A549 (cell line): ENCODE measurements around the gene KLRC3. TPM values are rescaled to one million over a fixed set of nuclear protein-coding genes. Genes with fewer than 3 reads are reported as not detected.
"Not testable (repeated sequence)": the region's sequence is repeated elsewhere in the genome, so short reads cannot be mapped to it uniquely, and the experiment has no call there.

Source experiments
- ATAC-seq, 2 experiments: fragments of 200-7000 bp in 1 of 2; fragments of >200 bp in 1 of 2; cut with Nextera tagmentation in 1 of 2; cut with Tn5 transposase in 1 of 2; 3 replicates each; pipeline versions ENCODE4 v1.8.0 to v1.9.1; 2018 to 2020; ENCODE audit warnings: mild to moderate bottlenecking in 1 of 2, moderate library complexity in 1 of 2
- CTCF ChIA-PET: fragments of 300-600 bp; sonication (Branson Sonifier 250); formaldehyde crosslinking; extraction: SDS; loops from one replicate; lab custom pipeline; 2021; ENCODE audit warnings: antibody characterized with exemption, inconsistent platforms; lab: Yijun Ruan, JAX
- POLR2A ChIA-PET: fragments of 350-600 bp; formaldehyde crosslinking; extraction: SDS; loops from one replicate; lab custom pipeline; 2021; ENCODE audit warnings: antibody characterized with exemption, inconsistent platforms; lab: Yijun Ruan, JAX
- DNase-seq, 2 experiments: peaks; one replicate each; pipeline versions ENCODE4 v3.0.0 to v3.0.0-alpha.2; 2011 to 2016; ENCODE audit warnings: low read depth in 1 of 2, low spot score in 1 of 2
- FAIRE-seq: peaks from 2 replicates; lab custom pipeline; 2011; peaks lifted over from hg19 to GRCh38; lab: Jason Lieb, UNC
- H3K27ac ChIP-seq, 2 experiments: fragments of >200 bp; sonication (Bioruptor Twin); formaldehyde crosslinking; 3 replicates each; pipeline ENCODE4 v1.5.1; 2016 to 2017
- H3K4me1 ChIP-seq: fragments of >200 bp; sonication (Bioruptor Twin); formaldehyde crosslinking; 3 replicates; pipeline ENCODE4 v1.6.1; 2016
- H3K4me2 ChIP-seq: fragments of >200 bp; sonication (Bioruptor Twin); formaldehyde crosslinking; 3 replicates; pipeline ENCODE4 v1.6.1; 2016
- H3K4me3 ChIP-seq: fragments of >200 bp; sonication (Bioruptor Twin); formaldehyde crosslinking; 3 replicates; pipeline ENCODE4 v1.5.1; 2016
- H3K9me3 ChIP-seq: fragments of >200 bp; sonication (Bioruptor Twin); formaldehyde crosslinking; 3 replicates; pipeline ENCODE4 v1.6.1; 2016
- BHLHE40 ChIP-seq: IDR thresholded peaks from 2 replicates; pipeline ENCODE4 v1.6.1; 2012; ENCODE audit warnings: low read depth, low read length, inconsistent platforms
- E2F6 ChIP-seq: IDR thresholded peaks from 2 replicates; pipeline ENCODE4 v1.6.1; 2012; ENCODE audit warnings: low read depth, borderline replicate concordance
- FOXS1 ChIP-seq: fragments of 250-450 bp; sonication (Bioruptor Pico); IDR thresholded peaks from 2 replicates; pipeline ENCODE4 v1.5.0; 2020; ENCODE audit warnings: mild to moderate bottlenecking, moderate library complexity
- GATA3 ChIP-seq: IDR thresholded peaks from 2 replicates; pipeline ENCODE4 v1.6.1; 2012; ENCODE audit warnings: borderline replicate concordance
- HOXB13 ChIP-seq: fragments of 250-450 bp; sonication (Bioruptor Pico); IDR thresholded peaks from 2 replicates; pipeline ENCODE4 v1.5.0; 2020; ENCODE audit warnings: low read depth, mild to moderate bottlenecking, moderate library complexity
- MAX ChIP-seq: IDR thresholded peaks from 2 replicates; pipeline ENCODE4 v1.6.1; 2012
- MAZ ChIP-seq: fragments of 150-350 bp; IDR thresholded peaks from 2 replicates; pipeline ENCODE4 v1.6.1; 2014; ENCODE audit warnings: antibody characterized with exemption, low read depth, low read length, borderline replicate concordance
- MYC ChIP-seq: IDR thresholded peaks from 2 replicates; pipeline ENCODE4 v1.6.1; 2012; ENCODE audit warnings: mild to moderate bottlenecking, inconsistent platforms, low read length, improper control_type of control experiment, borderline replicate concordance
- NFE2L2 ChIP-seq: fragments of 150-350 bp; conservative IDR thresholded peaks from 2 replicates; pipeline ENCODE4 v1.6.1; 2014; ENCODE audit warnings: low read length
- NPAS2 ChIP-seq: fragments of 250-450 bp; sonication (Bioruptor Pico); IDR thresholded peaks from 2 replicates; pipeline ENCODE4 v1.8.0; 2022; ENCODE audit warnings: mild to moderate bottlenecking, moderate library complexity, borderline replicate concordance
- NR3C1 ChIP-seq: fragments of >200 bp; sonication (Bioruptor Twin); formaldehyde crosslinking; IDR thresholded peaks from 3 replicates; pipeline ENCODE4 v1.6.1; 2017
- PBX3 ChIP-seq: IDR thresholded peaks from 2 replicates; pipeline ENCODE4 v1.6.1; 2012
- POLR2A ChIP-seq: IDR thresholded peaks from 2 replicates; pipeline ENCODE4 v1.6.1; 2012; ENCODE audit warnings: mild to moderate bottlenecking, low read length
- POLR2AphosphoS2 ChIP-seq: conservative IDR thresholded peaks from 2 replicates; pipeline ENCODE4 v1.6.1; 2012; ENCODE audit warnings: low read length, improper control_type of control experiment, inconsistent platforms
- RARB ChIP-seq: fragments of 250-450 bp; sonication (Bioruptor Pico); IDR thresholded peaks from 2 replicates; pipeline ENCODE4 v1.8.0; 2021; ENCODE audit warnings: mild to moderate bottlenecking, moderate library complexity
- RCOR1 ChIP-seq: fragments of 150-350 bp; IDR thresholded peaks from 2 replicates; pipeline ENCODE4 v1.6.1; 2014; ENCODE audit warnings: antibody characterized with exemption, low read length, low read depth
- RFX5 ChIP-seq: fragments of 450-650 bp; IDR thresholded peaks from 2 replicates; pipeline ENCODE4 v1.7.1; 2014; ENCODE audit warnings: antibody characterized with exemption, mild to moderate bottlenecking, moderate library complexity
- RNF2 ChIP-seq: fragments of 200-600 bp; sonication (generic); IDR thresholded peaks from 2 replicates; pipeline ENCODE4 v1.6.1; 2016; ENCODE audit warnings: low read depth, mild to moderate bottlenecking, antibody characterized with exemption, moderate library complexity, borderline replicate concordance
- TP53 ChIP-seq: fragments of 250-450 bp; sonication (Bioruptor Pico); IDR thresholded peaks from 2 replicates; pipeline ENCODE4 v1.5.0; 2021; ENCODE audit warnings: mild to moderate bottlenecking, moderate library complexity
- ZC3H11A ChIP-seq: fragments of 450-650 bp; IDR thresholded peaks from 2 replicates; pipeline ENCODE4 v1.6.1; 2014; ENCODE audit warnings: antibody characterized with exemption, mild to moderate bottlenecking
- WGBS: methylation state at CpG from one replicate; pipeline ENCODE4 v1.1.6; 2017; ENCODE audit errors: missing lambda C conversion rate; 5-methylcytosine and 5-hydroxymethylcytosine counted together
- polyA plus RNA-seq, 4 experiments: library from polyadenylated mRNA; depleted of rRNA in 3 of 4; stranded (reverse); fragments of >200 nt; fragmentation: RNase III in 1 of 4; extraction: RNeasy Plus Mini Kit Qiagen cat#74134 plus additional on column Dnase treatment in 1 of 4; gene quantifications; 2 replicates in 3 of 4; 3 replicates in 1 of 4; pipeline ENCODE4 v1.2.3, GENCODE V29; 2011 to 2017
- TF ChIP-seq, protein P1 (sequence below): fragments of 200-600 bp; sonication (generic); IDR thresholded peaks from 2 replicates; pipeline ENCODE4 v1.6.1; 2016; ENCODE audit warnings: antibody characterized with exemption, mild to moderate bottlenecking, moderate library complexity
- TF ChIP-seq, protein P2 (sequence below): fragments of >200 bp; sonication (Bioruptor Twin); formaldehyde crosslinking; IDR thresholded peaks from 3 replicates; pipeline ENCODE4 v1.5.1; 2016

The KLRC3 gene
- polyA plus RNA-seq, 2 of the 4 experiments (the other 2 are of a cell fraction) = 0.10 TPM; not detected in 1

DNA sequence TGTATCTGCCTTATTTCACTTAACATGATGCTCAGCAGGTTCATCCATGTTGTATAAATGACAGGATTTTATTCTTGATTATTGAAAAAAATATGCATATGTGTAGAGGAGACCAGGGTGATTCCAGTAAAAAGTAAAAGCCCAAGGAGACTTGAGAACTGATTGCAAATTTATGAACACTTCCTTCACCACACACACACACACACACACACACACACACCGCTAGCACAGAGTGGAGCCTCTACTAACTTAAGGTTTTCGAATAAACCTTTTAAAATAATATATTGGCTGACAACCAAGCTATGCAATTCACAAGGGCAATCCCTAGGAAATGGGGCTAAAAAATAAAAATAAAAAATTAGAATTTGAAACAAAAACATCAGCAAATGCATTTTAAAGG, 22.2 kb downstream of the KLRC3 start:
- POLR2A ChIA-PET = no interaction called here
- no peaks in the 10 kb centered on the region for H3K9me3 ChIP-seq
- no peak overlapping the region for H3K4me2 ChIP-seq
- CTCF ChIA-PET = no interaction called here
- FAIRE-seq = no peak
- H3K27ac ChIP-seq = no peak overlapping the region
- no peak for DNase-seq
- WGBS = 91% methylated on average over 2 of the region's 2 CpGs
- no peak for TF ChIP-seq E2F6
- TF ChIP-seq POLR2AphosphoS2 = no peak
- TF ChIP-seq, protein P1, sequence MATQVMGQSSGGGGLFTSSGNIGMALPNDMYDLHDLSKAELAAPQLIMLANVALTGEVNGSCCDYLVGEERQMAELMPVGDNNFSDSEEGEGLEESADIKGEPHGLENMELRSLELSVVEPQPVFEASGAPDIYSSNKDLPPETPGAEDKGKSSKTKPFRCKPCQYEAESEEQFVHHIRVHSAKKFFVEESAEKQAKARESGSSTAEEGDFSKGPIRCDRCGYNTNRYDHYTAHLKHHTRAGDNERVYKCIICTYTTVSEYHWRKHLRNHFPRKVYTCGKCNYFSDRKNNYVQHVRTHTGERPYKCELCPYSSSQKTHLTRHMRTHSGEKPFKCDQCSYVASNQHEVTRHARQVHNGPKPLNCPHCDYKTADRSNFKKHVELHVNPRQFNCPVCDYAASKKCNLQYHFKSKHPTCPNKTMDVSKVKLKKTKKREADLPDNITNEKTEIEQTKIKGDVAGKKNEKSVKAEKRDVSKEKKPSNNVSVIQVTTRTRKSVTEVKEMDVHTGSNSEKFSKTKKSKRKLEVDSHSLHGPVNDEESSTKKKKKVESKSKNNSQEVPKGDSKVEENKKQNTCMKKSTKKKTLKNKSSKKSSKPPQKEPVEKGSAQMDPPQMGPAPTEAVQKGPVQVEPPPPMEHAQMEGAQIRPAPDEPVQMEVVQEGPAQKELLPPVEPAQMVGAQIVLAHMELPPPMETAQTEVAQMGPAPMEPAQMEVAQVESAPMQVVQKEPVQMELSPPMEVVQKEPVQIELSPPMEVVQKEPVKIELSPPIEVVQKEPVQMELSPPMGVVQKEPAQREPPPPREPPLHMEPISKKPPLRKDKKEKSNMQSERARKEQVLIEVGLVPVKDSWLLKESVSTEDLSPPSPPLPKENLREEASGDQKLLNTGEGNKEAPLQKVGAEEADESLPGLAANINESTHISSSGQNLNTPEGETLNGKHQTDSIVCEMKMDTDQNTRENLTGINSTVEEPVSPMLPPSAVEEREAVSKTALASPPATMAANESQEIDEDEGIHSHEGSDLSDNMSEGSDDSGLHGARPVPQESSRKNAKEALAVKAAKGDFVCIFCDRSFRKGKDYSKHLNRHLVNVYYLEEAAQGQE = no peak
- TF ChIP-seq MAZ = no peak
- TF ChIP-seq RCOR1 = no peak
- TF ChIP-seq GATA3 = no peak
- TF ChIP-seq POLR2A = no peak
- TF ChIP-seq RFX5 = no peak
- TF ChIP-seq NPAS2 (CRISPR knock-in tag) = no peak
- TF ChIP-seq HOXB13 = no peak
- TF ChIP-seq RARB (CRISPR knock-in tag) = no peak
- TF ChIP-seq MAX = no peak
- TF ChIP-seq ZC3H11A = no peak
- TF ChIP-seq, protein P2, sequence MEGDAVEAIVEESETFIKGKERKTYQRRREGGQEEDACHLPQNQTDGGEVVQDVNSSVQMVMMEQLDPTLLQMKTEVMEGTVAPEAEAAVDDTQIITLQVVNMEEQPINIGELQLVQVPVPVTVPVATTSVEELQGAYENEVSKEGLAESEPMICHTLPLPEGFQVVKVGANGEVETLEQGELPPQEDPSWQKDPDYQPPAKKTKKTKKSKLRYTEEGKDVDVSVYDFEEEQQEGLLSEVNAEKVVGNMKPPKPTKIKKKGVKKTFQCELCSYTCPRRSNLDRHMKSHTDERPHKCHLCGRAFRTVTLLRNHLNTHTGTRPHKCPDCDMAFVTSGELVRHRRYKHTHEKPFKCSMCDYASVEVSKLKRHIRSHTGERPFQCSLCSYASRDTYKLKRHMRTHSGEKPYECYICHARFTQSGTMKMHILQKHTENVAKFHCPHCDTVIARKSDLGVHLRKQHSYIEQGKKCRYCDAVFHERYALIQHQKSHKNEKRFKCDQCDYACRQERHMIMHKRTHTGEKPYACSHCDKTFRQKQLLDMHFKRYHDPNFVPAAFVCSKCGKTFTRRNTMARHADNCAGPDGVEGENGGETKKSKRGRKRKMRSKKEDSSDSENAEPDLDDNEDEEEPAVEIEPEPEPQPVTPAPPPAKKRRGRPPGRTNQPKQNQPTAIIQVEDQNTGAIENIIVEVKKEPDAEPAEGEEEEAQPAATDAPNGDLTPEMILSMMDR = no peak
- no peak for TF ChIP-seq BHLHE40
- TF ChIP-seq PBX3 = no peak
- TF ChIP-seq MYC = no peak
- TF ChIP-seq NR3C1 = no peak
- TF ChIP-seq NFE2L2 = no peak
- no peak for TF ChIP-seq TP53 (CRISPR knock-in tag)
- peaks cover 13% of the 10 kb centered on the region; the same call in 2 of the 3 replicates for H3K4me1 ChIP-seq
- no peak for ATAC-seq
- H3K4me3 ChIP-seq = no peak overlapping the region

DNA sequence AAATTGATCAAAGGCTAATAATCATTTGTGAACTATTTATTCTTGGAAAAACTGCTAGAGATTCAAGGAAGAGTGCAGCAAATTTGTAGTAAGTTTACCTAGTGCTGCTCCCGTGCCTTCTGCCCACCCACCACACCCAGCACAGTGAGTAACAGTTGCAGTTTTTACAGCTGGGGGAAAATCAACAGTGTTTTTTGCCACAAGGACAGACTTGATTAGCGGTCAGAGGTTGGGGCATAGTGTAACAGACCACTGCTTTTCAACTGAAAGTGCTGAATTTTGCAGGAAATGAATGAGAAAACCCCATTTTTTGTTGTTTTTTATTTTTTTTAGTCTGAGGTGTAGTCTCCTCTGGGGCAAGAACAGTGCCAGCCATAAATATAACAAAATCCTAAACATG, 23.1 kb downstream of the KLRC3 start:
- POLR2A ChIA-PET = no interaction called here
- peaks cover 22% of the 10 kb centered on the region for H3K4me1 ChIP-seq
- no peak overlapping the region for H3K4me3 ChIP-seq
- no peak for DNase-seq
- TF ChIP-seq HOXB13 = no peak
- TF ChIP-seq NR3C1 = no peak
- no peak for TF ChIP-seq FOXS1
- no peak for TF ChIP-seq RNF2
- TF ChIP-seq, all 56 proteins: peak for 0
- ATAC-seq (no peak), FAIRE-seq (no peak)
- WGBS = 68% methylated on average over 2 of the region's 2 CpGs
- CTCF ChIA-PET = interaction anchor here (0.6 kb wide), 1 partner anchor 255 kb away, joined by 4 read pairs; no protein-coding TSS in a partner anchor
- peak overlapping the region; percentile 7; the same call in 1 of the 3 replicates for H3K4me2 ChIP-seq
- no peaks in the 10 kb centered on the region for H3K9me3 ChIP-seq
- H3K27ac ChIP-seq = 0 out of 6 replicates have a peak overlapping the region, but pooled peaks of 1 of the 2 experiments have one; percentile 0

- POLR2A ChIA-PET = not testable (repeated sequence)
Observed at GRCh38 chr12:10396176-10396575, 24.2 kb downstream of the KLRC3 start.

More at GRCh38 chr12:10396176-10396575, 24.2 kb downstream of the KLRC3 start:
- 21% methylated on average over 14 of the region's 15 CpGs for WGBS
- H3K4me3 ChIP-seq = peak overlapping the region; percentile 36
- peak overlapping the region; percentile 61 for H3K4me2 ChIP-seq
- peaks cover 27% of the 10 kb centered on the region for H3K4me1 ChIP-seq
- H3K9me3 ChIP-seq = not testable (repeated sequence)
- H3K27ac ChIP-seq = peak overlapping the region; percentile 71 to 73
- CTCF ChIA-PET = interaction anchor here (0.8 kb wide), 1 partner anchor 11 kb away, joined by 3 read pairs; no protein-coding TSS in a partner anchor
- FAIRE-seq (peak; percentile 7), DNase-seq (peak in 1 of 2 experiments; percentile 7), ATAC-seq (peak in 1 of 2 experiments; percentile 67; a peak in 3 of 6 replicates)
